Endothelial cell of umbilical vein (primary cell): ENCODE data around the gene AKNA. TPM values are rescaled to one million over a fixed set of nuclear protein-coding genes. Genes with fewer than 3 reads are reported as not detected.

ENCODE experiments used
- BruUV-seq: library from RNA; stranded (reverse); fragments of 400-500 nt; replicated peaks from 2 replicates; lab custom pipeline; 2021; lab: Mats Ljungman, UMichigan
- CTCF ChIA-PET: fragments of 300-600, 350-600 bp; sonication (Branson Sonifier 250); formaldehyde crosslinking; loops from one replicate; lab custom pipeline; 2021; ENCODE audit warnings: antibody characterized with exemption, inconsistent platforms; lab: Charles Lee
- POLR2A ChIA-PET: fragments of 300-600, 350-600 bp; sonication (Branson Sonifier 250); formaldehyde crosslinking; loops from one replicate; lab custom pipeline; 2021; ENCODE audit warnings: antibody characterized with exemption, inconsistent platforms; lab: Charles Lee
- DNase-seq: peaks from one replicate; pipeline ENCODE4 v3.0.0-alpha.2; 2011; ENCODE audit warnings: low read depth, low spot score
- FAIRE-seq: peaks from 2 replicates; lab custom pipeline; 2011; peaks lifted over from hg19 to GRCh38; lab: Jason Lieb, UNC
- H2AFZ ChIP-seq: 2 replicates; pipeline ENCODE4 v1.6.0; 2012; ENCODE audit warnings: low read depth, low read length, control low read depth, inconsistent platforms
- H3K27ac ChIP-seq: 2 replicates; pipeline ENCODE4 v1.5.1; 2011; ENCODE audit warnings: low read depth, mild to moderate bottlenecking, control low read depth, low read length, moderate library complexity; ENCODE audit not compliant: insufficient read depth
- H3K27me3 ChIP-seq, 2 experiments: 2 replicates each; pipeline versions ENCODE4 v1.6.0 to v1.6.1; 2011; ENCODE audit warnings: low read length in 2 of 2, mixed read lengths in 1 of 2; ENCODE audit not compliant: control insufficient read depth in 2 of 2, insufficient read depth in 2 of 2
- H3K36me3 ChIP-seq, 2 experiments: 2 replicates in 1 of 2; 3 replicates in 1 of 2; pipeline ENCODE4 v1.5.1; 2011; ENCODE audit warnings: low read length in 2 of 2, mild to moderate bottlenecking in 1 of 2, moderate library complexity in 1 of 2; ENCODE audit not compliant: control insufficient read depth in 2 of 2, insufficient read depth in 2 of 2; ENCODE audit errors: extremely low read depth in 1 of 2
- H3K4me1 ChIP-seq: 3 replicates; pipeline ENCODE4 v1.5.1; 2011; ENCODE audit warnings: mild to moderate bottlenecking, low read length; ENCODE audit not compliant: control insufficient read depth, insufficient read depth; ENCODE audit errors: extremely low read depth
- H3K4me2 ChIP-seq: 2 replicates; pipeline ENCODE4 v1.6.1; 2011; ENCODE audit warnings: low read length, control low read depth, mixed read lengths; ENCODE audit not compliant: insufficient read depth
- H3K4me3 ChIP-seq, 3 experiments: fragments of 200-600 bp in 1 of 3; sonication (generic), shearing (Covaris generic) in 1 of 3; replicated peaks in 1 of 3; 2 replicates each; pipeline ENCODE4 v1.5.1; 2011 to 2016; ENCODE audit warnings: control low read depth in 3 of 3, low read length in 3 of 3, mild to moderate bottlenecking in 2 of 3, inconsistent platforms in 1 of 3, low read depth in 1 of 3, moderate library complexity in 1 of 3; ENCODE audit not compliant: insufficient read depth in 1 of 3
- H3K79me2 ChIP-seq: 2 replicates; pipeline ENCODE4 v1.6.0; 2012; ENCODE audit warnings: low read length, inconsistent platforms; ENCODE audit not compliant: control insufficient read depth, insufficient read depth
- H3K9ac ChIP-seq: replicated peaks from 2 replicates; pipeline ENCODE3; 2011; ENCODE audit warnings: low read length, control low read depth; ENCODE audit not compliant: insufficient read depth; ENCODE audit errors: extremely low read depth
- H3K9me1 ChIP-seq: replicated peaks from 3 replicates; pipeline ENCODE4 v1.6.0; 2011; ENCODE audit warnings: mild to moderate bottlenecking, low read length; ENCODE audit not compliant: control insufficient read depth, insufficient read depth; ENCODE audit errors: extremely low read depth
- H3K9me3 ChIP-seq: replicated peaks from 2 replicates; pipeline ENCODE4 v1.5.1; 2012; ENCODE audit warnings: low read length, inconsistent platforms; ENCODE audit not compliant: control insufficient read depth, insufficient read depth
- H4K20me1 ChIP-seq: replicated peaks from 2 replicates; pipeline ENCODE3; 2011; ENCODE audit warnings: mild to moderate bottlenecking, low read length; ENCODE audit not compliant: control insufficient read depth, insufficient read depth; ENCODE audit errors: extremely low read depth
- EZH2 ChIP-seq: IDR thresholded peaks from 2 replicates; pipeline ENCODE4 v1.6.1; 2012; ENCODE audit warnings: borderline replicate concordance, low read depth, mild to moderate bottlenecking, moderate library complexity, low read length, inconsistent platforms; ENCODE audit not compliant: severe bottlenecking
- FOS ChIP-seq: IDR thresholded peaks from 2 replicates; pipeline ENCODE4 v1.6.1; 2011; ENCODE audit warnings: mild to moderate bottlenecking, low read length, moderate library complexity, borderline replicate concordance; ENCODE audit not compliant: insufficient read depth
- GATA2 ChIP-seq: IDR thresholded peaks from 2 replicates; pipeline ENCODE4 v1.7.0; 2011; ENCODE audit warnings: low read depth, mild to moderate bottlenecking, moderate library complexity, mixed read lengths, low read length; ENCODE audit not compliant: insufficient read length, insufficient read depth
- JUN ChIP-seq: IDR thresholded peaks from 2 replicates; pipeline ENCODE4 v1.6.1; 2011; ENCODE audit warnings: borderline replicate concordance, low read depth; ENCODE audit not compliant: insufficient read length, insufficient read depth
- MYC ChIP-seq: IDR thresholded peaks from one replicate; pipeline ENCODE4 v1.6.1; 2011; ENCODE audit warnings: mild to moderate bottlenecking, low read depth, low read length
- POLR2A ChIP-seq: IDR thresholded peaks from 2 replicates; pipeline ENCODE4 v1.6.1; 2012; ENCODE audit warnings: low read depth, mild to moderate bottlenecking, control low read depth, low read length
- POLR2AphosphoS5 ChIP-seq: IDR thresholded peaks from 2 replicates; pipeline ENCODE4 v1.6.1; 2012; ENCODE audit warnings: low read depth, mild to moderate bottlenecking, control low read depth, low read length, moderate library complexity; ENCODE audit not compliant: insufficient read depth
- dilution Hi-C: fragments of 300-500 bp; cut with MboI; formaldehyde crosslinking; loops from one replicate; pipeline ENCODE4 v1.15.0; 2019; ENCODE audit warnings: low sequenced_read_pairs; ENCODE audit not compliant: extremely low pct_ligation_motif_present
- intact Hi-C: fragments of 100-400 bp; cut with micrococcal nuclease; formaldehyde crosslinking; loops from one replicate; pipeline ENCODE4 v1.10.0; 2022
- polyA plus RNA-seq, 4 experiments: library from polyadenylated mRNA; depleted of rRNA in 3 of 4; stranded (reverse) in 3 of 4; unstranded in 1 of 4; fragments of >200 nt; gene quantifications; 2 replicates each; pipeline versions ENCODE4 v1.2.1 to v1.2.3, GENCODE V29; 2011 to 2012; ENCODE audit warnings: missing spikeins in 1 of 4
- total RNA-seq: library from RNA; stranded (reverse); gene quantifications from 2 replicates; pipeline ENCODE4 v1.2.3, GENCODE V29; 2021
- TF ChIP-seq, protein P1 (sequence below), 2 donors: IDR thresholded peaks; 1 replicate in 1 of 2; 2 replicates in 1 of 2; pipeline ENCODE4 v1.5.1; 2011; ENCODE audit warnings: low read length in 2 of 2, mild to moderate bottlenecking in 2 of 2, moderate library complexity in 2 of 2, control low read depth in 1 of 2, inconsistent platforms in 1 of 2, low read depth in 1 of 2; ENCODE audit not compliant: insufficient read depth in 1 of 2; ENCODE audit errors: extremely low read depth in 1 of 2
- TF ChIP-seq, protein P2 (sequence below): IDR thresholded peaks from 2 replicates; pipeline ENCODE4 v1.6.1; 2011; ENCODE audit not compliant: insufficient read depth, insufficient read length

AKNA gene
- total and polyA plus RNA-seq, 2 donors (not counting 3 experiments of a cell fraction or from before 2014, with no cell fraction given): 11.3 to 22.4 TPM

DNA sequence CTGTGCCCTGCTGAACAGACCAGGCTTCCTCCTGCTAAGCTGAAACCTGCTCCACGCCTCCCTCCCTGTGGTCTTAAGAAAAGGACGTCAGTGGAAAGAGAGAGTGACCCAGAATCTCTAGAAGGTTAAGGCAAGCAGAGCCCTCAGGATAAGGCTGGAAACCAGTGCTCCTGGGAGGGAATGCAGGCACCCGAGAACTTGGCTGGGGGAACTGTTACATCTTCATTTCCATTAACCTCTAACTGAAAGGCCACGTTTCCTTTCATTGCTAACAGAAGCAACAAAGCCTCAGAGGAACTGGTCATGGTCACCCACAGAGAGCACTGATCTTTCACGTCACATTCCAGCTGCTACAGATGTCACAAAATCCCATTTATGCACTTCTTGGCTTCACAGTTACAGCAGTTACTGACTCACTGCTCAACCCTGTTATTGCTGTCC lies 26.1 kb upstream of the AKNA start:
- H3K9ac ChIP-seq: no peak overlapping the region
- dilution Hi-C loops (no loop called here), intact Hi-C loops (no loop called here)
- H3K4me1 ChIP-seq: no peaks in the 10 kb centered on the region
- FAIRE-seq (no peak), DNase-seq (no peak)
- no peaks in the 10 kb centered on the region for H3K36me3 ChIP-seq
- no TSS peak for BruUV-seq
- CTCF ChIA-PET: interaction anchor here (4.1 to 4.6 kb wide), 2 partner anchors 8 to 239 kb away, joined by 23 to 34 read pairs; no protein-coding TSS in a partner anchor
- peaks cover 0 to 2% of the 10 kb centered on the region in 2 experiments for H3K27me3 ChIP-seq
- H4K20me1 ChIP-seq: no peaks in the 10 kb centered on the region
- no peaks in the 10 kb centered on the region for H3K79me2 ChIP-seq
- no peak overlapping the region for H2AFZ ChIP-seq
- TF ChIP-seq FOS: no peak
- TF ChIP-seq, protein P1, sequence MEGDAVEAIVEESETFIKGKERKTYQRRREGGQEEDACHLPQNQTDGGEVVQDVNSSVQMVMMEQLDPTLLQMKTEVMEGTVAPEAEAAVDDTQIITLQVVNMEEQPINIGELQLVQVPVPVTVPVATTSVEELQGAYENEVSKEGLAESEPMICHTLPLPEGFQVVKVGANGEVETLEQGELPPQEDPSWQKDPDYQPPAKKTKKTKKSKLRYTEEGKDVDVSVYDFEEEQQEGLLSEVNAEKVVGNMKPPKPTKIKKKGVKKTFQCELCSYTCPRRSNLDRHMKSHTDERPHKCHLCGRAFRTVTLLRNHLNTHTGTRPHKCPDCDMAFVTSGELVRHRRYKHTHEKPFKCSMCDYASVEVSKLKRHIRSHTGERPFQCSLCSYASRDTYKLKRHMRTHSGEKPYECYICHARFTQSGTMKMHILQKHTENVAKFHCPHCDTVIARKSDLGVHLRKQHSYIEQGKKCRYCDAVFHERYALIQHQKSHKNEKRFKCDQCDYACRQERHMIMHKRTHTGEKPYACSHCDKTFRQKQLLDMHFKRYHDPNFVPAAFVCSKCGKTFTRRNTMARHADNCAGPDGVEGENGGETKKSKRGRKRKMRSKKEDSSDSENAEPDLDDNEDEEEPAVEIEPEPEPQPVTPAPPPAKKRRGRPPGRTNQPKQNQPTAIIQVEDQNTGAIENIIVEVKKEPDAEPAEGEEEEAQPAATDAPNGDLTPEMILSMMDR (IDR thresholded peaks at IDR 0.05; ENCODE audit: extremely low read depth in 1 of 2, insufficient read depth in 1 of 2, low read depth in 1 of 2, low read length in 2 of 2): no peak
- TF ChIP-seq JUN: no peak
- no peak for TF ChIP-seq POLR2A
- H3K4me2 ChIP-seq: no peak overlapping the region
- no peaks in the 10 kb centered on the region for H3K9me3 ChIP-seq
- no peaks in the 10 kb centered on the region for H3K9me1 ChIP-seq
- H3K27ac ChIP-seq: no peak overlapping the region
- POLR2A ChIA-PET: no interaction called here
- no peak overlapping the region for H3K4me3 ChIP-seq

DNA sequence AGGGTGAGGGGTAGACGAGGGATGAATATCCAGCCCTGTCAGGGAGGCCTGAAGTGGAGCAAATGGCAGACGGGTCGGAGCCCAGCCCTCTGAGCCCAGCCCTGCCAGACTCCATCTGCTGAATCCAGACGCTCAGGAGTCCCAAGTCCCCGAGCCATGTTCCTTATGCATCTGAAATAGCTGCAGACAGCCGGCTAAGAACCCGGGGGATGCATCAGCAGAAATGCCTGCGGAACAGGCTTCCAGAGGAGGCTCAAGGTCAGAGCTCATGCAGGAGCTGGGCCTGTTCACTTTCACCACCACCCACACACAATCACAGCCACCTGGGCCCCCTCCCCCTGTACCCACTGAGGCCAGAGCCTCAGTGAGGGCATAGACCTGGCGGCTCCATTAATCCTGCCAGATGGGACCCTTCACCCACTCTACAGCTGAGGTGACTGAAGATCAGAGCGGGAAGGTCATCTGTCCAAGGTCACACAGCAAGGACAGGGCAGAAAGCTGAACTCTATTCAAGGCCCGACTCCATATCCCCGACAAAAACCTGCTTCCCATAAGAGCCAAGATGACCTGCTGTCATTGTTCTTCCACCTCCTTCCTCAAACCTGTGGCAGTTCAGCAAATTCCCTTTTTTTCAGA lies 24.4 kb upstream of the AKNA start:
- BruUV-seq: no TSS peak
- Histone ChIP-seq H3K4me3 (no peak overlapping the region), H3K4me1 (no peaks in the 10 kb centered on the region), H3K27ac (no peak overlapping the region), H3K27me3 (peaks cover 0 to 2% of the 10 kb centered on the region in 2 experiments), H2AFZ (no peak overlapping the region), H3K4me2 (no peak overlapping the region), H3K36me3 (no peaks in the 10 kb centered on the region), H3K9me3 (no peaks in the 10 kb centered on the region), H3K79me2 (no peaks in the 10 kb centered on the region), H3K9me1 (no peaks in the 10 kb centered on the region), H3K9ac (no peak overlapping the region), H4K20me1 (no peaks in the 10 kb centered on the region)
- intact Hi-C loops (no loop called here), dilution Hi-C loops (no loop called here)
- POLR2A ChIA-PET: no interaction called here
- TF ChIP-seq EZH2 (no peak), POLR2A (no peak), POLR2AphosphoS5 (no peak), GATA2 (no peak), FOS (no peak), MYC (no peak), JUN (no peak)
- TF ChIP-seq, protein P2, sequence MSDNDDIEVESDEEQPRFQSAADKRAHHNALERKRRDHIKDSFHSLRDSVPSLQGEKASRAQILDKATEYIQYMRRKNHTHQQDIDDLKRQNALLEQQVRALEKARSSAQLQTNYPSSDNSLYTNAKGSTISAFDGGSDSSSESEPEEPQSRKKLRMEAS: no peak
- TF ChIP-seq, protein P1 (IDR thresholded peaks at IDR 0.05; ENCODE audit: extremely low read depth in 1 of 2, insufficient read depth in 1 of 2, low read depth in 1 of 2, low read length in 2 of 2): no peak
- CTCF ChIA-PET: interaction anchor here (0.7 to 1.6 kb wide), 2 partner anchors 241 kb away, joined by 3 to 7 read pairs; no protein-coding TSS in a partner anchor
- FAIRE-seq: no peak
- no peak for DNase-seq
